ENCODE results near the gene PRKCA.

The PRKCA gene

GRCh38 chr17:66725956-66726355 lies 423.5 kb downstream of the PRKCA start:
- DNase-seq, result no peak

DNA sequence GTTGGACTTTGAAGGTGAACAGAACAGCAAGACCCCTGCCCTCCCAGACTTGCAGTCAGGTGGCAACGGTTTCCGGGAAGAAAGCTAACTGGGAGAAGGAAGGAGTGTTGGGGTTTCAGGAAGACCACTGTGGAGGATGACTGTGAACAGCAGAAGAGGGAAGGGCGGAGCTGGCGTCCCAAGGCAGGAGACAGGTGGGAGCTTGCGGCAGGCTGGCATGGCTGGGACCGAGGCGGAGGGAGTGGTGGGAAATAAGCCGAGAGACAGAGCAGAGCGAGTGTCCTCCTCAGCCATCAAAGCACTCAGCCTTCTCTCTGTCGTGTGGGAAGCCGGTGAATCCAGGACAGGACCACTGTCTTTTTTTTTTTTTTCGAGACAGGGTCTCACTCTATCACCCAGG lies 424.0 kb downstream of the PRKCA start:
- no peak for DNase-seq

- DNase-seq, result no peak
Observed at GRCh38 chr17:66726846-66727245, 424.4 kb downstream of the PRKCA start.

- peak; percentile 84 to 96 for DNase-seq
Observed at GRCh38 chr17:66727634-66728570, 425.5 kb downstream of the PRKCA start.

GRCh38 chr17:66730461-66730923 lies 428.1 kb downstream of the PRKCA start:
- no peak for DNase-seq

DNA sequence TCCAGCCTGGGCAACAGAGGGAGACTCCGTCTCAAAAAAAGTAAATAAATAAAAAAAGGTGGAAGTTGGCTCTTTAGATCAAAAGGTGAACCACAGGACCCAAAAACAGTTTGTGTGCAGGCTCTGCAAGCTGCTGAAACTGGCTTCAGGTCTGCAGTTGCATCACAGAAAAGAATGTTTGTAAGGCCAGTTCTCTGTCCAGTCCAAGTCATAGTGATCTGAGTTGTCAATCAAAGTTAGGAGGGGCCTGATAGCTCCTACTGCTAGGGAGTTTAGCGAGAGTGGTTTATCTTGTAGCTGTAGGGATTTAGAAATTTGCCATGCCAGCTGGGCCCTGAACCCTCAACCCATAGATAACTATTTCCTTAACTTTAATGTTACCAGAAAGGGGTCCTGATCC lies 431.3 kb downstream of the PRKCA start:
- no peak for DNase-seq

- DNase-seq, result no peak
Observed at GRCh38 chr17:66734186-66734943, 432.0 kb downstream of the PRKCA start.

DNA sequence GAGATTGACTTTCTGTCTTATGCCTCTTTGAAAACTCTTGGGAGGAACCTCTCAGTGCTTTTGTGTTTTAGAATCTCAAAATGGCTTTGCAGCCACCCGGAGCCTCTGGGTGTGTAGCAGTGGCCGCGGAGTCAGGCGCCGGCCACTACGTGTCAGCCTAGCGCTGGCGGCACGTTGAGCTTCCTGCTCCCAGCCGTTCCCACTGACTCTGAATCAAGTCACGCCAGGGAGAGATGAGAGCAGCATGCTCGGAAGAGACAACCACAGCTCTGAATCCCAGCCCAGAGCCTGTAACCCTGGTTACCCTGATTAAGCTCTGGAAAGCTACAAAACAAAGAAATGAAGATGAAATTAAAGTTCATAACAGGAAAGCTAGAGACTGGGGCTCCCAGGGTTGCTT lies 435.1 kb downstream of the PRKCA start:
- DNase-seq, result no peak

DNA sequence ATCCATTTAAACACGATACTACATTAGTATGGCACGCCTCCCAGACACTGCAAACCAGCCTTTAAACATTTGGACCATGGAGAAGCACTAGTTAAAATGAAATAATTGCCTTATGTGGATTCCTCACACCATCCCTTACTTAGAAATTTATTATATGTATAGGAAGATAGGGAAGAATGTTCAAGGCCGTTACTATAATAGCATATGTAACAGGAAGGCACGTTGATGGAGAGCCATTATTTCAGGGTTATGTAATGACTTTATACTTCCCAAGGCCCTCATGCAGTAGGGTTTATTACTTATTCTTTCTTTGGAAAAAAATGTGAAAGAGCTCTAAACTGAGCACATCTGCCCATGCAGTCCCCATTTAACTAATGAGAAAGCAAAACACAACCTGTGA lies 435.9 kb downstream of the PRKCA start:
- DNase-seq, result no peak

- peak; percentile 57 to 68 for DNase-seq
Observed at GRCh38 chr17:66739553-66739952, 437.1 kb downstream of the PRKCA start.

- DNase-seq, result no peak
Observed at GRCh38 chr17:66740226-66740625, 437.8 kb downstream of the PRKCA start.

DNA sequence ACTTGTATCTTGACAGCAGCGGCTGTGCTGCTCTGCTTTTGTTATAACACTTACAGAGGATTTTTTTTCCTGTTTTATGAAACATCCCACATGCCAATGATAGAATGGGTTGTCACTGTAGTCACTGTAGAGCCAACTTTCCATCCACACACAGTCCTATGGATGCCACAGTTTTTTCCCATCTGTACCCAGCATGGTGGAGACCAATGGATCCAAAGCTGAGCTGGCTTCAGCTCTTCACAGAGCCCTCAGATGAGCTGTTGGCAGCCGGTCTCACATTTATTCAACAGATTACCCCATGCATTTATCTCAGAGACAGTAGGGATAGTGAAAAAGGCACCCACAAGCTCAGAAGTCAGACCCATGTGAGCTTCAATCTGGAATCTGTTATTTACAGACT lies 441.1 kb downstream of the PRKCA start:
- DNase-seq, result no peak

GRCh38 chr17:66746736-66747135 lies 444.3 kb downstream of the PRKCA start:
- no peak for DNase-seq

DNA sequence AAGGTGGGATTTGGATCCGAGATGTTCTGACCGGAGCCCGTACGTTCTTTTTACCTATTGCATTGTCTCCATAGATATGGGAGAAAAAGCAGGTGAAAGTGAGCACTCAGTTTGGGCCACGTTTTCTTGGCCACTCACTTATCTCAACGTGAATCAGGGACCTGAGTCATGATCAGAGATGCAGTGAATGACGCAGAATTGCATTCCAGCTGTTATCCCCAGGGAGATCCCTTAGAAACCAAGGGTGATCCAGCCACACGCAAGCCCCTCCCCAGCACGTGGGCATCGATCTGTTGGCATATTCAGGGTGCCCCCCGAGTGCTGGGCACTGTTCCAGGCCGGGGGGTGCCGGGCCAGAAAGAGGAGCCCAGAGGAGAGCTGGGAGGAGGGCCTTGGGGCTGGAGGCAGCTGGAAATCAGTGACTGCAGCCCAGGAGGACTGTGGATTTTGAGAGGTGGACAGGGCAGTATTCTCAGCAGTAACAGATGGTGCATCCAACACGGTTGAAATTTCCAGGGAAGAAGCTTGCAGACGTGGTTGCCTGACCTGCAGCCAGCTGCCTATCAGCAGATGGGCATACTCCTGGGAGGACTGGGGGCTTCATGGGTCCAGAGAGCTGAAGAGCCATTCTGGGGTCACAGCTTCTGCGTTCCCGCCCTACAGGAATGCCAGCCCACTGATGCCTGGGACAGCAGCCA lies 445.3 kb downstream of the PRKCA start:
- DNase-seq, result no peak

- DNase-seq, result no peak
Observed at GRCh38 chr17:66748578-66748977, 446.2 kb downstream of the PRKCA start.

DNA sequence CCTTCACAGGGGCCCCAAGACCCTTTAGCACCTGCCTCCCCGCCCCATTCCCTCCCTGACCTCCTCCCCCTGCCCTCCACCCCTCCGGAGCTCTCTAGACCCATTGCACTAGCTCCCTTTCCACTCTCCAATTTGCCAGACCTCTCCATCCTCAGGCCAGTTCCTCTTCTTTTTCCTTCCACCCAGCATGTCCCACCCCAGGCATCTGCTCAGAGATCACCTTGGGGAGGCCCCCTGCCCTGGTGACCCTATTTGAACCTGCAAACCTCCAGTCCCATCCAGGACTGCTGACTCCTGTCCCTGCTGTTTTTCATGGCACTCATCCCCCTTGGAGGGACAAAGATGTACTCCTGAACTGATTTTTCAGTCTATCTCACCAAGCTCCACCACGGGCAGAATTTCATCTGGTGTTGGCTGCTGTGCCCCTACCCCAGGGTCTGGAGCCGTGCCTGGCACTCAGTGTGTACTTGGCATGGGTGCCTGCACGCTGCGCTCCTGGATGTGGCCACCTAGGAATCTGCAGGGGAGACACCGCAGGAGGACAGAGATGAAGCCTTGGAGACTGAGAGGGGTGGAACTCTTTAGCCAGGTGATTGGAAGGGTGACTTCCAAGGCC lies 446.9 kb downstream of the PRKCA start:
- DNase-seq, result no peak

DNA sequence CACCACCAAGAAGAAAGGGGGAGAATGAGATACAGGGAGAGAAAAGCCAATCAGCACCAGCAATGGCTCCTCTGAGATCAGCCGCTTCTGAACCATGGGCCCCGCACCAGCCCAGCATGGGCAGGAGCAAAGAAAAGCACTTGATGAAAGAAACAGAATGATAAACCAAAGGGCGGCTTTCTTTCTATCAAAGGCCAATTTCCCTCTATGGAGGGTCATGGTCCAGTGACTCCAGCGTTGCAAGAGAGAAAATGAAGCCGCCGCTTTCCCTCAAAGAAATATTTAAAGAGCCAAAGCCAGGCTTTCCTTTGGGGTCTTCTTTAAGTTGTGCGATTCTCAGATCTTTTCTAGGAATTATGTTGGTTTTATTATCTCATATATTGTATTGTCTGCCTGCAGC lies 447.7 kb downstream of the PRKCA start:
- DNase-seq, result no peak

- DNase-seq, result no peak
Observed at GRCh38 chr17:66750781-66751543, 448.5 kb downstream of the PRKCA start.

DNA sequence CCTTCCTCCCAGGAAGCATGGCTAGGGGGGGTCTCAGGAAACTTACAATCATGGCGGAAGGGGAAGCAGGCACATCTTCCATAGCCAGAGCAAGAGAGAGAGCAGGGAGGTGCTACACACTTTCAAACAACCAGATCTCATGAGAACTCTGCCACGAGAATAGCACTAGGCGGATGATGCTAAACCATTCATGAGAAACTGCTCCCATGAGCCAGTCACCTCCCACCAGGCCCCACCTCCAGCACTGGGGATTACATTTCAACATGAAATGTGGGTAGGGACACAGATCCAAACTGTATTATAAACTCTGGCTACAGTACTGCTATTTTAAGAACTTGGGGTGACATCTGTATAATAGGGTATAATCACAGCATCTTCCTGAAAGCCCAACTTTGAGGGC lies 449.4 kb downstream of the PRKCA start:
- no peak for DNase-seq

DNA sequence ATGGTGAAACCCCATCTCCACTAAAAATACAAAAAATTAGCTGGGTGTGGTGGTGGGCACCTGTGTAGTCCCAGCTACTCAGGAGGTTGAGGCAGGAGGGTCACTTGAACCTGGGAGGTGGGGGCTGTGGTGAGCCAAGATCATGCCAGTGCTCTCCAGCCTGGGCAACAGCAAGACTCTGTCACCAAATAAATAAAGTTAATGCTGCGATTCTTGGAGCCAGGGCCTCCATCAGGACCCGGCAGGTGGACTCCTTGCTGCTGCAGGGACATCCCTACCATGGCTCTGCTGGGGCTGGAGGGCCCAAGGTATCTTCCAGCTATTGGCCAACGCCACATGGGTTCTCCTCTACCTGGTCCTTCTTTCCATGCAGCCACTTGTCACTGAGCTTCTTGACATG lies 450.0 kb downstream of the PRKCA start:
- DNase-seq, result no peak

DNA sequence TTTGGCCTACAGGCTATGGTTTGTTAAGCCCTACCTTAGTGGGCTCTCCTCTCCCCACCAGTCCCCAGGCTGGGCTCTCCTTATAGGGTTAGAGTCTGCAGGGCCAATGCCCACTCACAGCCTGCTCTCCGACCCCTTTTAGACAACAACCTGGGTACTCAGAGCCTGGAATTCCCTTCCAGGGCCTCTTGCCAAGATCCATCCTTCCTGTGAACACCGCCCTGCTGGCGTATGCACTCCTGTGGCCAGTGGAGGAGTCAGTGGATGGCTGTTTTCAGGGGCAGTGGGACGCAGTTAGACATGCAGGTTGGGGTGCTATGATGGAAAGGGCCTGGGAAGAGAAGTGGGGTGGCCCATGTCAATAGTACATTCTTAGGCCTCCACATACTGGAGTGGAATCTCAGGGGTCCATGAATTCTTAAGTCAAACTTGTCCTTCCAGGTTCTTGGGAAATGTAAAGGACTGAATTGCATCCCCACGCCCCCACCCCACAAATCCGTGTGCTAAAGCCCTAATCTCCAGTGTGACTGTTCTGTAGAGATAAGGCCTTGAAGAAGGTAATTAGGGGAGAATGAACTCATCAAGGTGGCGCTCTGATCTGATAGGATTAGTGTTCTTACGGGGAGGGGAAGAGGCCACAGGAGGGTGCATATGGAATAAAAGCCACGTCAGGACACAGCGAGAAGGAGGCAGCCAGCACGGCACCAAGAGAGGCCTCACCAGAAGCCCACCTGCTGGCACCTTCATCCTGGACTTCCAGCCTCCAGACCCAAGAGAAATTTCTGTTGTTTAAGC lies 450.9 kb downstream of the PRKCA start:
- DNase-seq, result no peak

Measured in Kasumi-1 (cell line).